GM19240 (cell line): ENCODE results near the gene SERPINE3.

Experiments
- DNase-seq: peaks from one replicate; pipeline ENCODE4 v3.0.0; 2011; ENCODE audit warnings: low spot score; ENCODE audit not compliant: insufficient read length

The SERPINE3 gene

DNA sequence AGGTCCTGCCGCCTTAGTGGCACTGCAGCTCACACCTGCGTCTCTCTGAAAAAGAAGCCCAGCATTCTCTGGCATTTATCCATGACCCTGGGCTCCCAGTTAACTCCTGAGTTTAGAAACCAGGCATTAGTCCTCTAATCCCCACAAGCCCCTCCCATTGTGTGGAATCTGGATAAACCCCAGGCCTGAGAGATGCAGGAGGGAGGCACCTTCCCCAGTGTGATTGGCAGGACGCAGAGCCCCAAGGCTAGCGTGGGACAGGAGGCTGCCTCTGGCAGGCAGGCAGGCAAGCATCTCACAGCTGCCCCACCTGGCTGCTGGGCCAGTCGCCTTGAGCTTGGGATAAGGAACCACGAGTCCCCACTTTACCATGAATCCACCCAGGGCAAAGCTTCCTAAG, 11.0 kb upstream of the SERPINE3 start:
- no peak for DNase-seq

DNA sequence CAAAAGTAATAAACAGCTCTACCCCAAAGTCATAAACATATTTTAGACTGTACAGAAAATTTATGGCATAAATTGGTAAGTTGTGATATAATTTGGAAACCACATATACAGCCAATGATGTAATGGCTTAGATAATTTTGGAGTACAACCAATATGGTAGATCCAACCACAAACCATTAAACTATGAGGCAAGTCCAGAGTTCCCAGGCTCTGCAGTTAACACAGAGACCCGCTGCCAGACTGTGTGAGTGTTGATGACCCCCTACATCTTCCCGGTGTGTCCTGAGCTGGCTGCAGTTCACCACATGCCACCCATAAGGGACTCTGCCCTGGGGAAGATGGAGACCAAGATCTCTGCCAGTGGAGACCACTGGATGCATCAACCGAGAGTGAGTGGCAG, 9.9 kb upstream of the SERPINE3 start:
- no peak for DNase-seq

- DNase-seq = no peak
Measured at GRCh38 chr13:51330791-51331190, 8.7 kb upstream of the SERPINE3 start.

DNA sequence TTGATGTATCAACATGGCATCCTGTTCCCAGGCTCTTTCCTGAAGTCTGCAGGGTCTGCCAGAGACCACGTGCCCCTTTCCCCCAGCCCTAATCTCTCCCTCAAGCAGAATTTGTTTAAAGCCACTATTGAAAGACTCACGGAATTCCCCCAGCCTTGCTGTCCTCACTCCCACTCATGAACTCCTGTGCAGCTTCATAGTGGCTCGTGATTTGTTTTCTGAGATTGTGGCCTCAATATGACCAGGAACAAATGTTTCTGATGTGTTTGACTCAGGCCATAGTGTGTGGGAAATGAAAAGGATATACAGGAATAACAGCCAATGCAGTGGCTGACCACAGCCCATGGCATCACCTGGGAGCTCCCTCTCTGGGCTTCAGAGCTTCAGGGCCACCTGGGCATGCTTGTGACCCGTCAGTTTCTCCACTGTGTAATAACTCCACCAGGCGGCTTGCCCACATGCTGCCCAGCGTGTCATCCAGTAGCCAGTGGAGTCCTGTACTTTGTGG, 8.1 kb upstream of the SERPINE3 start:
- no peak for DNase-seq

- DNase-seq = no peak
Measured at GRCh38 chr13:51332566-51333361, 6.7 kb upstream of the SERPINE3 start.

DNA sequence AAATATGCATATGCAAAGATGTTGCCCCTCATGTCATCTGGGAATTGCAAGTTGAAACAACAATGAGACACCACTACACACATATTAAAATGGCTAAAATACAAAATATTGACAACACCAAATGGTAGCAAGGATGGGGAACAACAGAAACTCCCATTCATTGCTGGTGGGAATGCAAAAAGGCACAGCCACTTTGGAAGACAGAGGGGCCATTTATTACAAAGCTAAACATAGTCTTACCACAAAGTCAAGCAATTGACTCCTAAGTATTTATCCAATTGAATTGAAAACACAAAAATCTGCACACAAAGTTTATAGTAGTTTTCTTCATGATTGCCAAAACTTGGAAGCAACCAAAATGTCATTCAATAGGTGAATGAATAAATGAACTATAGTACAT, 6.1 kb upstream of the SERPINE3 start:
- no peak for DNase-seq

- no peak for DNase-seq
Measured at GRCh38 chr13:51333826-51334225, 5.7 kb upstream of the SERPINE3 start.

GRCh38 chr13:51336746-51337145, 2.7 kb upstream of the SERPINE3 start:
- no peak for DNase-seq

- DNase-seq = no peak
Measured at GRCh38 chr13:51339952-51340732, 651 bp downstream of the SERPINE3 start.

GRCh38 chr13:51341232-51341631, 1.7 kb downstream of the SERPINE3 start:
- DNase-seq = no peak

GRCh38 chr13:51341791-51342190, 2.3 kb downstream of the SERPINE3 start:
- no peak for DNase-seq

GRCh38 chr13:51342706-51343105, 3.2 kb downstream of the SERPINE3 start:
- DNase-seq = no peak

DNA sequence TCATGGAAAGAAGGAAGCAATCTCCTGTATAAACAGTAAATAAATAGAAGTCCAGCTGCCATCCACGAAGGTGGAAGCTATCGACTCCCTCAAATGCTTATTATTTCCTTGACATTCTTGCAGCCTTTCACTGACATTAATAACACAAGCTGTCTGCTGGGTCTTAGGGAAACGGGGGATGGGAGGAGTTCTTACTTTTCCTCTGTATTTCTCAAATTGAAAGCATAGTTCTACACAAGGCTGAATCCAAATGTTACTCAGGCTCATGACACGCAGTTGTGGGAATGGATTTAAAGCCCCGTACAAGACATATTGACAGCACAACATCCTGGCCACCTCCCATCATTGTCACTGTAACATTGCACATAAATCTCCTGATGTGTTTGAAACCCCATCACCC, 4.0 kb downstream of the SERPINE3 start:
- DNase-seq = no peak

DNA sequence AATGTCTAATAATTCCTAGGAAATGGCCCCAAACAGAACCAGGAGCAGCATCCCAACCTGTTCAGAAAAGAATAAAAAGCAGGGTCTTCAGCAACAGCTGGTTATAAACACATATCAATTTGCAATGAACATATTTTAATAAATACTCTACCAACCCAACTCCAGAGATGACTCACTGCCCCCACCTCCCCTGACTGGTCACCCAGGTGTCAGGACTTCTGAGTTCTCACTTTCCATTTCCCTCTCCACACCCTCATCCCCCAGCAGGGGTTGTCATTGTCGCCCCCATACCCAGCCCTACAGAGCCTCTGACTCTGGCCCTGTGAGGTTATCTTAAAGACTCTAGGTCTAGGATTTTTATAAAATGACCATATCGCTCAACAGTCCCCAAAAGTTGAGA, 6.9 kb downstream of the SERPINE3 start:
- DNase-seq = no peak

DNA sequence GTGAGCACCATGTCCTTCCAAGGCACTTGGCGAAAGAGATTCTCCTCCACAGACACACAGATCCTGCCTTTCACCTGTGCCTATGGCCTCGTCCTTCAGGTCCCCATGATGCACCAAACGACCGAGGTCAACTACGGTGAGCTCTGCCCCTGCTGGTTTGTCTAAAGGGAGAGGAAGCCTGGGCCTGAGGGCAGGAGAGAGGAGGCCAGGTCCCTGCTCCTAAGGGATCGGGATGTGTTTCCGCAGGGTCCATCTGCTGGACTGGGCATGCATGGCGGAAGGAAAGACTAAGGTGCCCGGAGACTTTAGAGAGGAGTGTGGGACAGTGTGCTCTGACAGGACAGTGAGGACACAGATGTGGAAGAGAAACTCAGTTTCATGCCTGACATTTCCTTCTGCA, 7.6 kb downstream of the SERPINE3 start:
- DNase-seq = no peak

GRCh38 chr13:51348069-51348967, 8.8 kb downstream of the SERPINE3 start:
- no peak for DNase-seq

GRCh38 chr13:51349016-51349415, 9.5 kb downstream of the SERPINE3 start:
- DNase-seq = no peak

GRCh38 chr13:51355217-51355616, 15.7 kb downstream of the SERPINE3 start:
- no peak for DNase-seq

DNA sequence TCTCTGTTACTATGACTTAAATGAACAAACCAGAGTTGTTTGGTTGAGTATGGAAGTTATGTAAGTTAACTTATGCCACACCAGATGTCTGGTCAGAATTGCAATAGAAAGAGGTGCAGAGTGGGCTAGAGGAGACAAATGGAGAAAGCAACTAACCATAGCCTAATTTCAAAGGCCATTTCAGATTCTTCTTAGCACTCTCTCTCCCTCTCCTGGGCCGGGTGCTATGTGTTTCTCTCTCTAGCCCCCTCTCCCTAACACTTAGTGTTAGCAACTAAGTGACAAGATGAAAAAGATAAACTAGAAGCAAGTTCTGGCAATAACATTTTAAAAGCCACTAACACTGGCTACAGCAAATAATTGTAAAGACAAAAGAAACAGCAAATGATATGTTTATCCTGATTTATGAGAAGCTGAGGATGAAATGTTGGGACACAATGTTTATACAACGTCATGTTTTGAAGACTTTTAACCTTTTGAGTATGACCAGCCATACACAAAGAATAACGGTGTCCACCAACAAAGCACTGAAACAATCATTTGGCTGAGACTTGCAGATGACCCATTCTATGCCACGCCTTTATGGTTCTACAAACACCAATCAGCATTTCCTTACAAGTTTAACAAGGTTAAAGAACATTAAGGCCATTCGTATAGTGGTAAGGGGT, 18.6 kb downstream of the SERPINE3 start:
- DNase-seq = no peak

GRCh38 chr13:51359352-51359751, 19.9 kb downstream of the SERPINE3 start:
- no peak for DNase-seq

- no peak for DNase-seq
Measured at GRCh38 chr13:51360489-51360888, 21.0 kb downstream of the SERPINE3 start.
